ENCODE results near the gene MAPK11.

MAPK11 gene

DNA sequence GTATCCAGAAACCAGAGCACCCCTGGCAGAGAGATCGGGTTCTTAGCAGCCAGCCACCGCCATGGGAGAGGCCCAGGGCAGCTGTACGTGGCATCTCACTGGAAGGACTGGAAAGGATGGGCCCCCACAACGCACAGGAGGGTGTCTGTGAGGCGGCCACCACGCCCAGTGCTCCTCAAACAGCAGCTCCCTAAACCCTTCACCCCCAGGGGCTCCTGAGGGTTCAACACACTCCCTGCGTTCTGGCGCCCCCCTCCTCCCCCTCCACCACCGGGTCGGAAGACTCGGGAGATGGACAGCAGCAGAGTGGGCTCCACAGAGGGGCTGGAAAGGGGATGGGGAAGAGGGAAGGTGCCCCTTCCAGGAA, 9.8 kb downstream of the MAPK11 start:
- DNase-seq, result no peak

DNA sequence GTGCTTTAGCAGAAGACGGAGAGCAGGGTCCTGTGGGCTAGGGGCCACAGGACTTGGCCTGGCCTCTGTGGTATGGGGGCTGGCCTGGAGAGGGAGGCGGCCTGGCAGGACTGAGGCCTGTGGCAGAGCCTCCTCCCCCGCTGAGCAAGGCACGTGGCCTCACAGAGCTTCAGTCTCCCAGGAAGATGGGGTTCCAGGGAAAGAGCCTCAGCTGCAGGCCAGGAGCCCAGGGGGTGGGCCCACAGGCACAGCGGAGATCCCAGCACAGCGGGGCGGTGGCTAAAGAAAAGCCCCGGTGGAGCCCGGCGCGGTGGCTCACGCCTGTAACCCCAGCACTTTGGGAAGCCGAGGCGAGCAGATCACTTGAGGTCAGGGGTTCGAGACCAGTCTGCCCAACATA, 10.9 kb downstream of the MAPK11 start:
- DNase-seq, result no peak

DNA sequence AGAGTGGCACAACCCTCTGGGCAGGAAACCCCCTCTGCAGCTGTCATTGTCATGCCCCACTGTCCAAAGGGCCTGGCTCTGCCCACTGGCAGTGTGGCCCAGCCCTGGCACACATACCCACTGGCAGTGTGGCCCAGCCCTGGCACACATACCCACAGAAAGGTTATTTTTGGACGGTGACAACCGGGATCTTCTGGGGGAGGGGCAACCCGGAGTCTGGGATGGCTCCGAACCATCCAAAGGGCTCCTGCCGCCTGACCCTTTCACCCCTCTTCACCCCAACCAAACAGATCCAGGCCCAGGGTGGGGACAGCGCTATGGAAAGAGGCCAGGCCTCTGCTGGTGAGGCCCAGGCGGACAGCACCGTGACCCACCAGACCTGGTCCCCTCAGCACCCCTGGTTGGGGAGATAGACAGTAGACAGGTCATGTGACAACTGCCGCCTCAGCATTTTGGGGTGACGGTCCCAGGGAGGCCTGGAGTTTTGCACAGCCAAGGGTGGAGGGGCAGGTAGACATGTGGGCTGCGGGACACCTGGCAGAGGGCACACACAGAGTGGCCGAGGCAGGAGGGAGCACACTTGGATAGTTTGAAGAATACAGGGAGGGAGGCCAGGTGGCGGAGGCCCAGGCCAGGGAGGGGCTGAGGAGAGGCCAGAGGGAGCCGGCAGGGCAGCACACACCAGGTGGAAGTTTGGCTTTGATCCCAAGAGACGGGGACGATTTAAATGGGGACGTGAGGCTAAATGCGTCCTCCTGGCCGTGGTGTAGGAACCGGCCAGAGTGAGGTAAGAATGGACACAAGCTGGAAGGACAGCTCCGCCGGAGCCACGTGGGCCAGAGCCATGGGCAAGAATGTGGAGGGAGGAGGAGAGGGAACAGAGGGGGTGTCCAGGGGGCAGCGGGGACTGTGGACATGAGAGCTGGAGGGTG, 11.6 kb downstream of the MAPK11 start:
- no peak for DNase-seq

DNA sequence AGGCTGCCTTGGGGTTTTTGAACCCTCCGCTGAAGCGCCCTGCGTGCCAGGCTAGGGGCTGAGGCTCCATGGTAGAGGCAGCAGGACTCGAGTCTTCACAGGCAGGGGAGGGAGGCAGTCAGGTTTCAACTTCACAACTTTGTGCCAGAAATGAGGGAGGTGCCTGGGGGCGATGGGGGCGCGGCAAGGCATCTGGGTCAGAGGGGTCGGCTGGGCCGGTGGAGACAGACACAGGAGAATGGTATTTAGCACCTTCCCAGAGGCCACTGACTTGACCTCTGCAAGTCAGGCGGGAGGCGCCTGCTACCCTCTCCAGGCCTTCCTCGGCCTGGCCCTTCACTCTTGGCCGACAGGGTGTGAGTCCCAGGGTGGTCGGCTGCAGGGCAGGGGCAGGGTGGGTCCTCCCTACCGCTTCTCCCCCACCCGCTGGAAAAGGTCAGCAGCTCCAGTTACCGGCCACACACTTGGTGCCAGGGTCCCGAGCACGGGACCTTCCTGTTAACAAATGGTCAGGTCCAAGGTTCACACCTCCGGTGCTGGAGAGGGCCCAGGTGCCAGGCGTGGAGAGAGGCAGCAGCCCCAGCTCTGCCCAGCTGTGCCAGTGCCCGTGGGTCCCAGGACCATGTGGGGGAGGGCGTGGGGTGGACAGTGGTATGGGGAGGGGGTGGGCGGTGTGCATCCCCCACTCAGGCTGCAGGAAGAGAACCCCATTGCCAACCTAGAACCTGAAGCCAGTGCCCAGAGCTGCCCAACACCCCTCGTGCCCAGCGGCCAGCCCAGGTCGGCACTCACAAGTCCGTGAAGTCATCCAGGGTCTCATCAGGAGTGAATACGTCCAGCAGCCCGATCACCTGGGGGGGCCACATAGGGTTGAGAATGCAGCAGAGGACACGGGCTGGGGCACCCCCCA, 12.5 kb downstream of the MAPK11 start:
- DNase-seq, result no peak

DNA sequence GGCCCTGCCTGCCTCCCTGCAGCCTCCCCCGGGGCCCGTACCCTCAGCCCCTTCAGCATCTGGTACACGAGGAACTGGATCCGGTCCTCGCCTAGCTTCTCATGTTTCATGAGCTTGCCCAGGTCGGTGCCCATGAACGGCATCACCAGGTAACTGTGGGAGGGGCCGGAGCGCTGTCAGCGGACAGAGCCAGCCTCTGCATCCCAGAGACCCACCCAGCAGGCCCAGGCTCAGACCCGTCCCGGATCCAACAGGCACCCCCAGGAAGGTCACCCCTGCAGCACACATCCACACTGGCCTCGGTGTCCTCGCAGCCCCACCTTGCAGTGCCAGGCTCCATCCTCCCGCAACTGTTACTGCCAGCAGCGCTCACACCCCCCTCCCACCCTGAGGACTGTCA, 13.1 kb downstream of the MAPK11 start:
- no peak for DNase-seq

DNA sequence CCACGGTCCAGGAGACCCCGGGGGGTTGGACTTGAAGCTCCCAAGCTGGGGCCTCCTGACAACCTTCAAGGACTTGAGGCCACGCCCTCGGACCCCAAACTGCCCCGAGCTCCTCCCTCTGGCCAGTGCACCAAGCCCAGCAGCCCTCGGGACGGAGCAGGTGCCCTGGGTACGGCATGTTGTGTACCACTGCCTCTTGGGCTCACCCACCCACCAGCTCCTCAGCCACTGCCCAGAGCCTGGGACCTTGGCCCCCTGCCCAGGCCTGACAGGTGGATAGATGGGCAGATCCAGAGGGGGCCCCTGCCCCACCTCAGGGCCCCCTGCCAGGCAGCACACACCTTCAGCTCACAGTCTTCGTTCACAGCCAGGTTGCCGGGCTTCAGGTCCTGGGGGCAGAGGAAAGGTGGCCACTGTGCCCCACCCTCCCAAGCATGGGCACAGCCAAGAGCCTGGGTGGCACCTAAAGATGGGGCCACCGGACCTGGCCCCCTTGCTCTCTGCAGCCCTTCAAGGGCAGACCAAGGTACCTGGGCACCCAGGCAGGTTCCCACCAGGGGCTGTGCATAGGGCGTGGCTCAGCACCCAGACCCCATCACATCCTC, 13.8 kb downstream of the MAPK11 start:
- no peak for DNase-seq

DNA sequence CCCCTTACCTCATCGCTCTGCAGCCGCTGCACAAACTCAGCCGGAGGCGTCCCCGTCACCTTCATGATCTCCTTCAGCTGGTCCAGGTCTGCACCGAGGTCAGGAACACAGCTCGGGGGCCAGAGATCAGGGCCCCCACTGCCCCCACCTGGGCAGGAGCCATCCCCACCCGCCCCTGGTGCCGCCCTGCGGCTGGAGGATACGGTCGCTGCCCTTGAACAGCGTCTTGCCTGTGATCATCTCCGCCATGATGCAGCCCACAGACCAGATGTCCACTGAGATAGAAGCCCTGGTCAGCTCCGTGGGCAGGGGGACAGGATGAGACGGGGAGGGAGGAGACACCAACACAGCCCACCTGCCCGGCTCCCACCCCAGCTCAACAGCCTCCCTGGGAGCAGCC, 14.6 kb downstream of the MAPK11 start:
- no peak for DNase-seq

DNA sequence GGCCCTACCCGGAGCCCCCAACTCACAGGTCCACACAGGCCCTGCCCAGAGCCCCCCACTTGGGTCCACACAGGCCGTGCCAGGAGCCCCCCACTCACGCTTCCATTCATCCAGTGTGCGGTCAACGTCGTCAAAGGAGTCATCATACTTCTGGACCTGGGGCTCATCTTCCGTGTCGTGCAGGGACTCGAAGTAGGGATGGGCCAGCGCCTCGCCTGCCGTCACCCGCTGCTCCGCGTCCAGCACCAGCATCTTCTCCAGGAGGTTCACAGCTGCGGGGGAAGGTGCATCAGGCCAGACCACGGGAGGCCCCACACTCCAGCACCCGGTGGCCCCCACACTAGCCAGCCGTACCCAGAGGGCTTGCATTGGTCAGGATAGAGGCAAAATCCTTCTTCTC, 15.1 kb downstream of the MAPK11 start:
- no peak for DNase-seq

DNA sequence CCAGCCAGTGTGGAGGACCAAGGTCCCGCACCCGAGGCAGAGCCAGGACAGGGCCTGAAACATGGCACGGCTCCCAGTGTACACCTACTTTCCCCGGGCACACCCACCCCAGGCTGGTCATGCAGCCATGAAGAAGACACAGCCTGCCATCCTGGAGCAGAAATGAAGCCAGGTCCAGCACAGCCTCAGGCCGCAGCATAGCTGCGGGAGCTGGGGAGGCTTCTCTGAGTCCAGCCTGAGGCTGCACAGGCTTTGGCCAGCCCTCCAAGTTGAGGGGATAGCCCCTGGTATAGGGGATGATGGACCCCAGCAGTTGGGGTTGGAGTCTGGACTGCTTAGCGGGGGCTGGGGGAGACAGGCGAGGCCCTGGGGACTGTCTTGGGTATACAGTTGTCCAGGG, 16.2 kb downstream of the MAPK11 start:
- no peak for DNase-seq

DNA sequence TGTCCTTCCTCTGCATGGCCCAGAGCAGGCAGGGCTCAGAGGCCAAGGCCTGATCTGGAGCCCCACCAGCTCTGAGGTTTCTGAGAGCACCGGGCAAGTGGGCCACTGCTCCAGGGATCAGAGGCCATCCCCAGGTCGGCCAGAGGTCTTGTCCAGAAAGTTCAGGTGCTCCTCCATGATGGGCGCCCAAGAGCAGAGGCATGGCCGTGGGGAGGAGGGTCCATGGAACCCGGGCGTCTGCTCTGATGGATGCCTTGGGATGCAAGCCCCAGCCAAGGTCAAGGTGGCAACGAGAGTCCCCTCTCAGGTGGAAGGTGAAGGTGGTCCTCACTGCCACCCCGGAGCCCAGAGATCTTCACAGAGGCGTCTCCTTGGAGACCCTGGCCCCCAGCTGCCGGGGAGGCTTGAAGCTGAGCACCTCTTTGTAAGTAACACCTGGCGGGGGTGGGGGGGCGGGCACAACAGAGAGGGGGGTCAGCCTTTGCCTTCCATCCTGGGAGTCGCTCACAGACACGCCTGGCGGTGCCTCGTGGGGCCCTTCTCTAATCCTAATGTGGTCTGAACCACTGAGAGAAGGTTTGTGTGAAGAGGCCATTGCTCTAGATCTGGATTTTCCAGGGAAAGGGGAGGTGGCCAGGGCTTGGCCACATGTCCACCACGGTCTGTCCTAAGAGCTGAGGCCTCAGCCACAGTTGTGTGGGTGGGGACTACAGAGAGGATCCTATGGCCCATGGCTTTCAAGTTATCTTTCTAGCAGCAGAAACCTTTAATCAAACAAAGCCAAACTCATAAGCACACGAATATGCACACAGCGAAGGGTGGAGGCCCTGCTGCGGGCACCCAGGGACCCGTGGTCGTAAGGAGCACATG, 16.9 kb downstream of the MAPK11 start:
- DNase-seq, result no peak

DNA sequence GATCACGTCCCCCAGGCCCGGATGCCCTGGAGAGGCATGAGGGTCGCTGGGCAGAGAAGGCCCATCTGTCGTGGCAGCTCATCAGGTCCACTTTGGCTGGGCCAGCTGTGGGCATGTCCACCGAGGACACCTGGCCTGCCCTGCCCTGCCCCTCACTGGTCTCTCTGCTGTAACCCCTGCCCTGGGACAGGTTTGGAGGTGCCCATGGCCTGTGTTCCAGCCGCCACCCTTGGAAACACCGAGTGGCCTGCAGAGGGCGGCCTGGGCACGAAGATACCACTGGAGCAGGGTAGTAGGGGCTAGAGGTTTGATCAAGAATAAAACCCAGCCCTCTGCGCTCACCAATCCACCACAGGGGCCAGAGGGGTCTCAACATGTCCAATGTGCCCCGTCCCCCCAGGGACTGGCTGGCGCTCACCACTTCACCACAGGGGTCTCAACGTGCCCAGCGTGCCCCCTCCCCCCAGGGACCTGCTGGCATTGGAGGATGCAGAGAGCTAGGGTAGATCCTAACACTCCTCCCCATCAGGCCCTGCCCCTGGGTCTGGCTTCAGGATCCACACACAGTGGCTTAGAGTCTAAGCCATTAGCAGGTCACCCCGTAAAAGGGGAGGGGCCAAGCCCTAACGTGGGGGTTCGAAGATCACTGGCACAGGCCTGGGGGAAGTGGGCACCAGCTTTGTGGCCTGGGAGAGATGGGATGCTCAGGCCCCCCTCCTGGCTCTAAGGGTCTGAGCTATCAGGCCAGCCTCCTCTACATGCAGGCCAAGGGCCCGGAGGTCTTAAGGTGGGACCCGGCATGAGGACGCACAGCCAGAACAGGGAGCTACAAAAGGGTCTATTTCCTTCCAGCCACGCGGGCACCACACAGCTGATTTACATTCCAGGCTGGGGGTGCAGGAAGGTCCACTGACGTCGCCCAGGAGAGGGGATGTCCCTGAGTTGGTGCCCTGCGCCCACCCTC, 17.8 kb downstream of the MAPK11 start:
- DNase-seq, result peak; percentile 40 to 67 (median 62)

DNA sequence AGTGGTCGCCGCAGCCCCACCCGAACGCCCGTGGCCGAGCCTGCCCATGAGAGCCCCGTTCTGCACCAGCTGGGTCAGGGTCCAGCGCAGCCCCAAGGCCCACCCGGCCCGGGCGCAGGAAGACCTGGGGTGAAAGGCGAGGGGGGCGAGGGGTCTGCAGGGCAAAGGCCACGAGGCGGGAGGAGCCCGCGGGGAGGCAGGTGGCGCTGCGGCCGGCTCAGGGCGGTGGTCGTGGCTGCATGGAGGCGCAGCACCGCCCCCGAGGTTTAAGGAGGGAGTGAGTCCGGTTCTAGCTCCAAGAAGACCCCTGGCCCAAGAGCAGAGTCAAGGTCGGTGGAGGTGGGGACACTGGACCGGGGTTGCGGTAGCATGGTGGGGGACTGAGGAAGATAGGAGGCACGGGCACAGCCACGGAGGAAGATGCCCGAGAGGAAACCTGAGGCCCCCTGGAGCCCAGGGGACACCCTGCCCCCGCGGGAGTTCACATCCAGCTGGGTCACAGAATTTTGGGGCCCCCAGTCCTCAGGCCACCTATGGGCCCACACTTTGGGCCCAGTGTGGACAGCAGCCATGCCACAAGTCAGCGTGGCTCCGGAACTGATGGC, 18.6 kb downstream of the MAPK11 start:
- no peak for DNase-seq

DNA sequence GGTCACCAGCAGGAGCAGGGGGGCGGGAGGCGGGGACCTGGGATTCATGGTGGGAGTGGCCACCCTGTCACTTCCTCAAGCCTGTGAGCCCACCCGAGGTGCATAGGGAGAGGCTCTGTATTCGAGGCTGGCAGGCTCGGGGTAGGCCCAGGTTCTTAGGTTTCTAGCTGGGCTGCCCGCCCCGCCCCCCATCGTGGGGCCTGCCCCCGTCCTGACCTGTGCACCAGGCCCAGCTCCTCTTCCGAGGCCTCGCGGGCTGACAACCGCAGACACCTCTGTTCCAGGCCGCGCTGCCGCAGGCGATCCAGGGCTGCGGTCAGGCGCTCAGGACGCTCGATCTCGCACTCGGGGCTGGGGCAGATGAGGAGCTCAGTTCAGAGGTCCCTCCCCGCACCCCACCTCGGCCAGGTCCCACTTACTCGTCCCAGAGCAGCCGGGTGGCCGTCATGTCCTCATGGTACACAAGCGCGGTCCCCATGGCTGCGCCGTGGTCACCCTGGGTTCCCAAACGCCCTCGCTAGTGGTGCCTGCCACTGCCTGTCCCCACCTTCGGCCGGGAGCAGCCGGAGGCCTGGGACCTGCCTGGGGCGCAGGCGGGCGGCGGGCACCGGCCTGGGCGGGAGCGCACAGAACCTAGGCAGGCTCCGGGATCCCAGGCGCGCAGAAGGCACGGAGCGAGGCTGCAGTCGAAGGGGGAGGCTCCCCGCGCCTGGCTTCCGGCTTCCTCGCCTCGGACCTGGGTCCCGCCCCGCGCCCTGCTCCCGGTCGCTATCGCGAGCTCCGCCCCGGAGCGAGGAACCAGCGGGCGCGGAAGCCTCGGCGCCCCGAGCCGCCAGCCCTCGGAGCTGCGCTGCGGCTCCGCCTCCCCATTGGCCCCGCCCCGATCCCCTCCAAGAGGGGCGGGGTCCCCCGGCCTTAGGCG, 19.4 kb downstream of the MAPK11 start, which contains the start of gene HDAC10:
Gene HDAC10 (minus strand): TSS at position 711 of the 922 bp plus-strand sequence. CDS start 233 bp downstream, at position 478.
- DNase-seq, result peak; percentile 60 to 88 (median 70)

DNA sequence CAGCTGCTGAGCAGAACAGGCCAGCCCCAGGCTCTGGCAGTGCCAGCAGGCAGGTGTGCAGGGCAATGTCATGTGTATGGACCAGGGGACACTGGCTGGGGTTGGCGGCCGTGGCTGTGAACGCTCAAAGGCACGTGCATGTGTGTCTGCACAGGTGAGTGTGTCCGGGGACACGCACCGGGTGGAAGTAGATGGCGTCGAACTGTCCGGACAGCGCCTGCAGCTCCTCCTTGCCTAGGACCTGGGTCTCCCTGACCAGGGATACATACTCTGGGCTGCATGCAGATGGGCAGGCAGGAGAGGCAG, 20.0 kb downstream of the MAPK11 start:
- no peak for DNase-seq

DNA sequence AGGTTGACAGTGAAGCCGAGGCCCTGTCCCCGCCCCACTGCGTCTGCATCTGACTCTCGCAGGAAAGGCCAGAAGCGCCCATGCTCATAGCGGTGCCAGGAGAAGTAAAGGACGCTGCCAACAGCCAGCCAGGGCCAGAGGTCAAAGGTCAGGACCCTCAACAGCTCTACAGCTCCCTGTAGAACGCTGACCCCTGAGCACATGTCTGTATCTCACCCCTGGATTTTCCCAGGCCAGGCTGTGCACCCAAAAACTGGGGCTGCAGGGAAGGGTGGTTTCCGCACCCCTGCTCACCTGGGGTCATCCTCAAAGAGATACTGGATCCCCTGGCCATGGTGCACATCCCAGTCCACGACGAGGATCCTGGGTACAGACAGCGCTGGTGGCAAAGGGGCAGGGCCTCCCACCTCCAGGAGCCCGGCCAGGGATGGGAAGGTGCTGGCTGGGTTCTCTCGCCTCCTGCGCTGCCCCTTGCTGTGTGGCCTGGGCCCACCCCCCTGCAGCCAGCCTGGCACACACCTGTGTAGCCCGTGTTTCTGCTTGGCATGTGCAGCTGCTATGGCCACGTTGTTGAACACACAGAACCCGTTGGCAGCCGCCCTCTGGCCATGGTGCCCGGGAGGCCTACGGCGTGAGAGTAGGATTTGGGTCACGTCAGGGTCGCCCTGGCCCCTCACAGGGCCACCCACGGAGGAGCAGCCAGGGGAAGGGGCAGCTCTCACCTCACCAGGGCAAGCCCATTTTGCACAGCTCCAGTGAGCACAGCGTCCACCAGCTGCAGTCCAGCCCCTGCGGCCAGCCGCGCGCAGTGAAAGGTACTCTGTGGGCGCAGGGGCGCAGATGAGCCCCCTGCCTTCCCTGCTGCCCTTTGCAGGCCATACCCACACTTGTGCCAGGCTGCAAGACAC, 20.6 kb downstream of the MAPK11 start:
- DNase-seq, result no peak

DNA sequence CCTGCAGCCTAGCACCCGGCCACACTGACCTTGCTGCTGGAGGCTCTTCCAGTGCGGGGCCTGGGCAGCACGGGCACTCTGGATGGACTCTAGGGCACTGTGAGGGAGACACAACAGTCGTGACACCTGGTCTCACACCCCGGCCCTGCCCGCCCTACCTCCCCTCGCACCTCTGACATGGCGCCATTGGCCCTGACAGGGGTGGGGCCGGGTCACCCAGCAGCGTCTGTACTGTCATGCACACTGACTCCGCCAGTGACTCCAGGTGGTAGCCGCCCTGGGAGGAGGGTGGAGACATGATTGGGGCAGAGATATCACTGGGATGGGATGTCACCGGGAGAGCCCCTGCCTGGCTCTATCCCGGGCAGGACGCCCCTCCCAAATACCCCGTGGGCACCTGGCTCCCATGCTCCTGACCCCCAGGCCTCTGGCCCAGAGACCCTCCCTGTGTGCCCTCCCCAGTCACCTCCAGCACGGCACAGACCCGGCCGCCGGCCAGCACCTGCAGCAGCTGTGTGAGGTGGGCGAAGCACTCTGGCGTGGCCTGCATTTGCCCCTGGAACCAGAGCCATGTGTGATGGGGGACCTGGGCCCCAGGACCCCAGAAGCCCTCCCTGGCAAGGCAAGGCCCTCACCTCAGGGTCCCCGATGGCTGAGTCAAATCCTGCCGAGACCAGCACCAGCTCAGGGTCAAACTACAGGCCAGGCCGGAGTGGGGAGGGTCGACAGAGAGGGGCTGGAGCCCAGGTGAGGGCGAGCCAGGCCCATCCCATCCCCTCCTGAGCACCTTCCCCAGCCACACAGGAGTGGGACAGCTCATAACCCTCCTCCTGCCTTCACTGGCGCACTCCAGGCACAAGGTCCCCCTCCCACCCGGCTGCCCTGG, 21.7 kb downstream of the MAPK11 start:
- no peak for DNase-seq

DNA sequence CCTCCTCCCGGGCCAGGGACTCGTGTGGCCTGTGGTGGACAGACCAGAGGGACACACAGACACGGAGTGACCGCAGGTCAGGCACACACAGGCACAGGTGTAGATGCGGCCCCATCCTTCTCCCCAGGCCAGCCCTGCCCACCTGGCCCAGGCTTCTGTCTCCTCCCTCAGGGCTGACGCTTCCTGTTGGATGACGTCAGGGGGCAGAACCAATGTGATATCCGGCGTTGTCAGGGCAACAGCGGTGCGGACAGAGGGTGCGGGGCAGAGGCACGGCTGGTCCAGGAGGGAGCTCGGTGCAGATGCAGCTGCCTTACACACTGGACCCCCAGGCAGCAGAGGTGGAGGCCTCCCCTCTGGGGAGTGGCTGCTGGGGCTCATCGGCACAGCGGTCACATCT, 22.4 kb downstream of the MAPK11 start:
- DNase-seq, result peak in 4 of 5 donors; percentile 30 to 68 (median 42)

Measured in T-helper 1 cell (primary cell).